Activated naive CD8-positive, alpha-beta T cell treated with anti-CD3 and anti-CD28 coated beads, Interleukin-2, amount 10 ng/mL, durations not matched to agents 7 days and 5 days (primary cell): ENCODE measurements around the gene FCHO1. TPM values are rescaled to one million over a fixed set of nuclear protein-coding genes. Genes with fewer than 3 reads are reported as not detected.
A peak's percentile ranks its signal among the peaks of the same experiment; 100 is the strongest.

Experiments
- ATAC-seq: fragments of 150-1000 bp; cut with Tn5 transposase; one replicate; pipeline ENCODE4 v1.10.0; 2021; ENCODE audit warnings: low read depth, moderate library complexity
- POLR2A ChIA-PET: fragments of 350-600 bp; sonication (Branson Sonifier 250); formaldehyde crosslinking; loops from one replicate; lab custom pipeline; 2021; ENCODE audit warnings: antibody characterized with exemption; lab: Charles Lee
- DNase-seq: peaks from one replicate; pipeline ENCODE4 v3.0.0; 2021
- H3K27ac Mint-ChIP-seq: one replicate; pipeline ENCODE4 v1.8.0; 2022; ENCODE audit warnings: mild to moderate bottlenecking, mixed read lengths
- H3K27me3 Mint-ChIP-seq: one replicate; pipeline ENCODE4 v1.8.0; 2022; ENCODE audit warnings: mild to moderate bottlenecking, moderate library complexity, mixed read lengths
- H3K36me3 Mint-ChIP-seq: one replicate; pipeline ENCODE4 v1.8.0; 2021; ENCODE audit warnings: mild to moderate bottlenecking, mixed read lengths
- H3K4me1 Mint-ChIP-seq: one replicate; pipeline ENCODE4 v1.8.0; 2021; ENCODE audit warnings: mixed read lengths
- H3K4me3 Mint-ChIP-seq: one replicate; pipeline ENCODE4 v1.8.0; 2022; ENCODE audit warnings: mild to moderate bottlenecking, moderate library complexity, mixed read lengths
- H3K9me3 Mint-ChIP-seq: one replicate; pipeline ENCODE4 v1.8.0; 2021; ENCODE audit warnings: mixed read lengths
- total RNA-seq, 2 experiments: library from RNA; stranded (reverse); gene quantifications; one replicate each; pipeline ENCODE4 v1.2.3, GENCODE V29; 2021

FCHO1 gene
- total RNA-seq, 2 experiments from 2014 or later, result 74.2 to 77.9 TPM

GRCh38 chr19:17757125-17757524 is 5.8 kb downstream of the FCHO1 start:
- Mint-ChIP-seq H3K9me3 (no peaks in the 10 kb centered on the region), H3K4me1 (peaks cover 32% of the 10 kb centered on the region), H3K4me3 (no peak overlapping the region), H3K36me3 (peaks cover 41% of the 10 kb centered on the region), H3K27me3 (no peaks in the 10 kb centered on the region), H3K27ac (no peak overlapping the region)
- POLR2A ChIA-PET, result interaction anchor here (0.7 to 1.2 kb wide), 3 partner anchors 8 to 83 kb away, joined by 3 to 4 read pairs (median 4); partner anchors contain the start of gene MAP1S
- DNase-seq (no peak), ATAC-seq (no peak)

- POLR2A ChIA-PET, result interaction anchor here (1.0 kb wide), 1 partner anchor 51 kb away, joined by 4 read pairs; no protein-coding TSS in a partner anchor
- no peaks in the 10 kb centered on the region for H3K27me3 Mint-ChIP-seq
- DNase-seq, result no peak
- H3K36me3 Mint-ChIP-seq, result peaks cover 44% of the 10 kb centered on the region
- H3K9me3 Mint-ChIP-seq, result no peaks in the 10 kb centered on the region
- peaks cover 31% of the 10 kb centered on the region for H3K4me1 Mint-ChIP-seq
- no peak overlapping the region for H3K27ac Mint-ChIP-seq
- H3K4me3 Mint-ChIP-seq, result no peak overlapping the region
- ATAC-seq, result no peak
These were observed 7.2 kb downstream of the FCHO1 start for GRCh38 chr19:17758515-17758914.

GRCh38 chr19:17761148-17761547 is 9.9 kb downstream of the FCHO1 start:
- Mint-ChIP-seq H3K9me3 (no peaks in the 10 kb centered on the region), H3K27me3 (no peaks in the 10 kb centered on the region), H3K27ac (no peak overlapping the region), H3K36me3 (peaks cover 43% of the 10 kb centered on the region), H3K4me3 (no peak overlapping the region), H3K4me1 (peaks cover 12% of the 10 kb centered on the region)
- DNase-seq (no peak), ATAC-seq (no peak)
- POLR2A ChIA-PET, result interaction anchor here (1.4 kb wide), 1 partner anchor 13 kb away, joined by 3 read pairs; no protein-coding TSS in a partner anchor

- no peaks in the 10 kb centered on the region for H3K27me3 Mint-ChIP-seq
- H3K4me1 Mint-ChIP-seq, result peaks cover 10% of the 10 kb centered on the region
- H3K27ac Mint-ChIP-seq, result no peak overlapping the region
- no peak overlapping the region for H3K4me3 Mint-ChIP-seq
- DNase-seq (no peak), ATAC-seq (no peak)
- POLR2A ChIA-PET, result interaction anchor here (0.5 to 1.6 kb wide), 3 partner anchors 8 to 77 kb away, joined by 6 to 9 read pairs (median 7); partner anchors contain the start of gene FCHO1
- peaks cover 34% of the 10 kb centered on the region for H3K36me3 Mint-ChIP-seq
- H3K9me3 Mint-ChIP-seq, result no peaks in the 10 kb centered on the region
These were observed 11.4 kb downstream of the FCHO1 start for GRCh38 chr19:17762505-17763229.

GRCh38 chr19:17764348-17764747 is 13.1 kb downstream of the FCHO1 start:
- peaks cover 29% of the 10 kb centered on the region for H3K36me3 Mint-ChIP-seq
- H3K9me3 Mint-ChIP-seq, result no peaks in the 10 kb centered on the region
- H3K4me3 Mint-ChIP-seq, result no peak overlapping the region
- no peak overlapping the region for H3K27ac Mint-ChIP-seq
- POLR2A ChIA-PET, result interaction anchor here (0.7 kb wide), 1 partner anchor 1439 kb away, joined by 4 read pairs; the partner anchor contains the start of gene NR2C2AP
- peaks cover 5% of the 10 kb centered on the region for H3K4me1 Mint-ChIP-seq
- H3K27me3 Mint-ChIP-seq, result no peaks in the 10 kb centered on the region
- DNase-seq (no peak), ATAC-seq (no peak)

GRCh38 chr19:17765069-17765618 is 13.9 kb downstream of the FCHO1 start:
- Mint-ChIP-seq H3K4me3 (no peak overlapping the region), H3K27ac (peak overlapping the region; percentile 42), H3K27me3 (no peaks in the 10 kb centered on the region), H3K36me3 (peaks cover 27% of the 10 kb centered on the region), H3K9me3 (no peaks in the 10 kb centered on the region), H3K4me1 (peaks cover 3% of the 10 kb centered on the region)
- DNase-seq, result no peak
- no peak for ATAC-seq
- POLR2A ChIA-PET, result interaction anchor here (0.7 kb wide), 1 partner anchor 1438 kb away, joined by 4 read pairs; the partner anchor contains the start of gene NR2C2AP

- no peaks in the 10 kb centered on the region for H3K27me3 Mint-ChIP-seq
- POLR2A ChIA-PET, result interaction anchor here (1.4 kb wide), 1 partner anchor 15 kb away, joined by 4 read pairs; the partner anchor contains the start of gene FCHO1
- no peaks in the 10 kb centered on the region for H3K9me3 Mint-ChIP-seq
- peaks cover 21% of the 10 kb centered on the region for H3K36me3 Mint-ChIP-seq
- H3K27ac Mint-ChIP-seq, result no peak overlapping the region
- DNase-seq, result no peak
- H3K4me3 Mint-ChIP-seq, result no peak overlapping the region
- ATAC-seq, result no peak
- no peaks in the 10 kb centered on the region for H3K4me1 Mint-ChIP-seq
These were observed 15.4 kb downstream of the FCHO1 start for GRCh38 chr19:17766543-17767131.

GRCh38 chr19:17767559-17767958 is 16.3 kb downstream of the FCHO1 start:
- DNase-seq, result no peak
- Mint-ChIP-seq H3K4me1 (no peaks in the 10 kb centered on the region), H3K27me3 (no peaks in the 10 kb centered on the region), H3K9me3 (no peaks in the 10 kb centered on the region), H3K4me3 (no peak overlapping the region), H3K27ac (no peak overlapping the region), H3K36me3 (peaks cover 24% of the 10 kb centered on the region)
- no peak for ATAC-seq
- POLR2A ChIA-PET, result no interaction called here

GRCh38 chr19:17770613-17771012 is 19.3 kb downstream of the FCHO1 start:
- Mint-ChIP-seq H3K27me3 (no peaks in the 10 kb centered on the region), H3K36me3 (peaks cover 25% of the 10 kb centered on the region), H3K27ac (no peak overlapping the region), H3K9me3 (no peaks in the 10 kb centered on the region), H3K4me3 (no peak overlapping the region), H3K4me1 (peaks cover 2% of the 10 kb centered on the region)
- ATAC-seq (no peak), DNase-seq (no peak)
- POLR2A ChIA-PET, result interaction anchor here (0.7 kb wide), 1 partner anchor 25 kb away, joined by 3 read pairs; the partner anchor contains the start of gene B3GNT3

- ATAC-seq, result no peak
- POLR2A ChIA-PET, result no interaction called here
- no peak overlapping the region for H3K27ac Mint-ChIP-seq
These were observed 20.9 kb downstream of the FCHO1 start for GRCh38 chr19:17772172-17772571.

GRCh38 chr19:17775245-17775927 is 24.1 kb downstream of the FCHO1 start:
- H3K27ac Mint-ChIP-seq, result no peak overlapping the region
- H3K4me1 Mint-ChIP-seq, result peaks cover 7% of the 10 kb centered on the region
- ATAC-seq (no peak), DNase-seq (peak; percentile 59)
- H3K4me3 Mint-ChIP-seq, result no peak overlapping the region
- no peaks in the 10 kb centered on the region for H3K9me3 Mint-ChIP-seq
- POLR2A ChIA-PET, result interaction anchor here (0.9 kb wide), 1 partner anchor 19 kb away, joined by 3 read pairs; no protein-coding TSS in a partner anchor
- H3K27me3 Mint-ChIP-seq, result no peaks in the 10 kb centered on the region
- peaks cover 18% of the 10 kb centered on the region for H3K36me3 Mint-ChIP-seq

More at GRCh38 chr19:17772172-17772571, 20.9 kb downstream of the FCHO1 start:
- Mint-ChIP-seq H3K9me3 (no peaks in the 10 kb centered on the region), H3K4me1 (peaks cover 2% of the 10 kb centered on the region), H3K36me3 (peaks cover 22% of the 10 kb centered on the region), H3K27me3 (no peaks in the 10 kb centered on the region), H3K4me3 (no peak overlapping the region)
- no peak for DNase-seq

GRCh38 chr19:17775991-17776803 is 24.9 kb downstream of the FCHO1 start:
- peaks cover 7% of the 10 kb centered on the region for H3K4me1 Mint-ChIP-seq
- peaks cover 18% of the 10 kb centered on the region for H3K36me3 Mint-ChIP-seq
- no peak for DNase-seq
- H3K27ac Mint-ChIP-seq, result peak overlapping the region; percentile 12
- no peak for ATAC-seq
- H3K27me3 Mint-ChIP-seq, result no peaks in the 10 kb centered on the region
- POLR2A ChIA-PET, result no interaction called here
- H3K4me3 Mint-ChIP-seq, result no peak overlapping the region
- H3K9me3 Mint-ChIP-seq, result no peaks in the 10 kb centered on the region
